ENCODE data around the gene SMIM1. TPM values are rescaled to one million over a fixed set of nuclear protein-coding genes. Genes with fewer than 3 reads are reported as not detected.

The SMIM1 gene
- polyA plus RNA-seq, 1 experiment: 1.0 TPM

- peaks cover 2% of the 10 kb centered on the region; the same call in 1 of the 2 replicates for H3K36me3 ChIP-seq (ENCODE audit: control insufficient read depth, insufficient read depth, low read length)
- DNase-seq (ENCODE audit: low read depth): no peak
- CTCF ChIA-PET: interaction anchor here (3.7 kb wide), 1 partner anchor 8 kb away, joined by 30 read pairs; no protein-coding TSS in a partner anchor
Measured at GRCh38 chr1:3731583-3732433, 40.7 kb upstream of the SMIM1 start.

GRCh38 chr1:3732434-3733093 lies 40.0 kb upstream of the SMIM1 start:
- Histone ChIP-seq H3K4me3 (ENCODE audit: low read depth, low read length) (no peak overlapping the region), H3K27me3 (ENCODE audit: control insufficient read depth, insufficient read depth, low read length) (no peaks in the 10 kb centered on the region; the same call in 1 of the 2 replicates), H3K36me3 (ENCODE audit: control insufficient read depth, insufficient read depth, low read length) (peaks cover 2% of the 10 kb centered on the region; the same call in 1 of the 2 replicates)
- POLR2A ChIA-PET: no interaction called here
- TF ChIP-seq CTCF (IDR thresholded peaks at IDR 0.05; ENCODE audit: insufficient read depth, low read depth, low read length): peak; percentile 14; the same call in 1 of the 2 replicates
- DNase-seq (ENCODE audit: low read depth): no peak
- CTCF ChIA-PET: interaction anchor here (3.7 kb wide), 1 partner anchor 8 kb away, joined by 30 read pairs; no protein-coding TSS in a partner anchor

More at GRCh38 chr1:3731583-3732433, 40.7 kb upstream of the SMIM1 start:
- POLR2A ChIA-PET: no interaction called here
- no peak for TF ChIP-seq CTCF (IDR thresholded peaks at IDR 0.05; ENCODE audit: insufficient read depth, low read depth, low read length)
- Histone ChIP-seq H3K27me3 (ENCODE audit: control insufficient read depth, insufficient read depth, low read length) (no peaks in the 10 kb centered on the region; the same call in 1 of the 2 replicates), H3K4me3 (ENCODE audit: low read depth, low read length) (no peak overlapping the region)

DNA sequence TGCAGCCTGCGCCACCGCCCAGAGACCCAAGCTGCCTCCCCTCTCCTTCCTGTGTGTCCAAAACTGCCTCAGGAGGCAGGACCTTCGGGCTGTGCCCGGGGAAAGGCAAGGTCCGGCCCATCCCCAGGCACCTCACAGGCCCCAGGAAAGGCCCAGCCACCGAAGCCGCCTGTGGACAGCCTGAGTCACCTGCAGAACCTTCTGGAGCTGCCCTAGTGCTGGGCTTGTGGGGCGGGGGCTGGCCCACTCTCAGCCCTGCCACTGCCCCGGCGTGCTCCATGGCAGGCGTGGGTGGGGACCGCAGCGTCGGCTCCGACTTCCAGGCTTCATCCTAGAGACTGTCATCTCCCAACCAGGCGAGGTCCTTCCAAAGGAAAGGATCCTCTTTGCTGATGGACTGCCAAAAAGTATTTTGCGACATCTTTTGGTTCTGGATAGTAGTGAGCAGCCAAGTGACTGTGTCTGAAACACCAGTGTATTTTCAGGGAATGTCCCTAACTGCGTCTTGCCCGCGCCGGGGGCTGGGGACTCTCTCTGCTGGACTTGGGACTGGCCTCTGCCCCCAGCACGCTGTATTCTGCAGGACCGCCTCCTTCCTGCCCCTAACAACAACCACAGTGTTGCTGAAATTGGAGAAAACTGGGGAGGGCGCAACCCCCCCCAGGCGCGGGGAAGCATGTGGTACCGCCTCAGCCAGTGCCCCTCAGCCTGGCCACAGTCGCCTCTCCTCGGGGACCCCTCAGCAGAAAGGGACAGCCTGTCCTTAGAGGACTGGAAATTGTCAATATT lies 39.3 kb upstream of the SMIM1 start:
- H3K27me3 ChIP-seq (ENCODE audit: control insufficient read depth, insufficient read depth, low read length): no peaks in the 10 kb centered on the region; the same call in 1 of the 2 replicates
- DNase-seq (ENCODE audit: low read depth): no peak
- ChIA-PET CTCF (interaction anchor here (0.9 to 3.7 kb wide), 2 partner anchors 9 to 12 kb away, joined by 3 to 30 read pairs; no protein-coding TSS in a partner anchor), POLR2A (interaction anchor here (0.5 kb wide), 1 partner anchor 280 kb away, joined by 3 read pairs; no protein-coding TSS in a partner anchor)
- peaks cover 3% of the 10 kb centered on the region for H3K36me3 ChIP-seq (ENCODE audit: control insufficient read depth, insufficient read depth, low read length)
- TF ChIP-seq CTCF (IDR thresholded peaks at IDR 0.05; ENCODE audit: insufficient read depth, low read depth, low read length): no peak
- H3K4me3 ChIP-seq (ENCODE audit: low read depth, low read length): no peak overlapping the region

- no peak for DNase-seq (ENCODE audit: low read depth)
- Histone ChIP-seq H3K4me3 (ENCODE audit: low read depth, low read length) (no peak overlapping the region), H3K36me3 (ENCODE audit: control insufficient read depth, insufficient read depth, low read length) (peaks cover 8% of the 10 kb centered on the region), H3K27me3 (ENCODE audit: control insufficient read depth, insufficient read depth, low read length) (no peaks in the 10 kb centered on the region; the same call in 1 of the 2 replicates)
- no peak for TF ChIP-seq CTCF (IDR thresholded peaks at IDR 0.05; ENCODE audit: insufficient read depth, low read depth, low read length)
- CTCF ChIA-PET: interaction anchor here (0.9 to 3.7 kb wide), 2 partner anchors 10 to 11 kb away, joined by 3 to 30 read pairs; no protein-coding TSS in a partner anchor
- POLR2A ChIA-PET: interaction anchor here (0.5 kb wide), 1 partner anchor 281 kb away, joined by 3 read pairs; no protein-coding TSS in a partner anchor
Measured at GRCh38 chr1:3733883-3734589, 38.5 kb upstream of the SMIM1 start.
